ENCODE results near the gene ANKDD1A. TPM values are rescaled to one million over a fixed set of nuclear protein-coding genes. Genes with fewer than 3 reads are reported as not detected.

ANKDD1A gene
- total and polyA plus RNA-seq, 2 experiments from 2014 or later: 6.7 to 9.3 TPM

DNA sequence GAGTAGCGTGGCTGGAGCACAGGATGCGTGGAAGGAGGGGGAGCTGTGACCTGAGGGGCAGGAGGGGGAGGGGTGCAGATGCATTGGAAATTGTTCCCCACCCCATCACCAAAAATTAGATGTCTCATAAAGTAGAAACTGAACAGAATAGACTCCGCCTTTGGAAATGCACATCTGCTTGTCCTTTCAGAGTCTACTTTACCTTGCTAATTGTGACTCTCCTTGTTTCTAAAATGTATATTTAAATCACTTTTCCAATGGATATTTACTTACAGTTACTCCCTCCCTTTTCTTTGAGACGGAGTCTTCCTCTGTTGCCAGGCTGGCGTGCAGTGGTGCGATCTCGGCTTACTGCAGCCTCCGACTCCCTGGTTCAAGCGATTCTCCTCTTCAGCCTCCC lies 47.4 kb downstream of the ANKDD1A start:
- peaks cover 4% of the 10 kb centered on the region for H4K20me1 ChIP-seq (replicated peaks; ENCODE audit: insufficient read depth)
- Mint-ChIP-seq H3K4me1 (no peaks in the 10 kb centered on the region; the same call in 2 of the 3 replicates), H3K27me3 (ENCODE audit: insufficient read depth, low read depth, poor library complexity) (peaks cover 3% of the 10 kb centered on the region), H3K27ac (no peak overlapping the region), H3K36me3 (ENCODE audit: low read depth) (peaks cover 74% of the 10 kb centered on the region), H3K9me3 (peaks cover 16% of the 10 kb centered on the region), H3K4me3 (no peak overlapping the region)
- TF ChIP-seq ZNF462 (CRISPR knock-in tag; IDR thresholded peaks at IDR 0.05) (no peak), ZNF331 (CRISPR knock-in tag; IDR thresholded peaks at IDR 0.05; ENCODE audit: low read depth) (no peak), ETS1 (IDR thresholded peaks at IDR 0.05) (no peak), JUNB (IDR thresholded peaks at IDR 0.05; ENCODE audit: unreplicated experiment) (no peak), STAT1 (IDR thresholded peaks at IDR 0.05; ENCODE audit: unreplicated experiment) (no peak), EZH2phosphoT487 (IDR thresholded peaks at IDR 0.05; ENCODE audit: unreplicated experiment) (no peak), POLR2AphosphoS5 (IDR thresholded peaks at IDR 0.05; ENCODE audit: low read depth) (no peak), ZNF114 (CRISPR knock-in tag; IDR thresholded peaks at IDR 0.05) (no peak), REST (IDR thresholded peaks at IDR 0.05; ENCODE audit: unreplicated experiment) (no peak), CREB1 (CRISPR knock-in tag; IDR thresholded peaks at IDR 0.05; ENCODE audit: low read depth) (no peak), CTCF (conservative IDR thresholded peaks at IDR 0.05; ENCODE audit: low read depth in 2 of 2) (no peak)
- no peak overlapping the region for H3K4me2 ChIP-seq
- H2AFZ ChIP-seq: no peak overlapping the region
- no peak overlapping the region for H3K27ac ChIP-seq (ENCODE audit: low read depth)
- H3K79me2 ChIP-seq (replicated peaks; ENCODE audit: insufficient read depth): no peaks in the 10 kb centered on the region
- no peak overlapping the region for H3K4me3 ChIP-seq
- H3K36me3 ChIP-seq (ENCODE audit: insufficient read depth): peaks cover 27% of the 10 kb centered on the region
- peaks cover 9% of the 10 kb centered on the region; the same call in 1 of the 2 replicates for H3F3A ChIP-seq (replicated peaks; ENCODE audit: low read depth)
- H3K27me3 ChIP-seq (ENCODE audit: insufficient read depth): no peaks in the 10 kb centered on the region
- no peak for DNase-seq (ENCODE audit: low spot score)
- no peaks in the 10 kb centered on the region for H3K4me1 ChIP-seq (ENCODE audit: insufficient read depth)
- ATAC-seq: no peak
- no peaks in the 10 kb centered on the region for H3K9me2 ChIP-seq (ENCODE audit: insufficient read depth)

Measured in GM23338 (cell line).